SK-N-SH (cell line): Measurements from ENCODE around the gene DEAF1. TPM values are rescaled to one million over a fixed set of nuclear protein-coding genes. Genes with fewer than 3 reads are reported as not detected.

Experiments used
- CTCF ChIA-PET: fragments of 300-600, 350-600 bp; formaldehyde crosslinking; extraction: SDS; loops from one replicate; lab custom pipeline; 2021; lab: Yijun Ruan, JAX
- POLR2A ChIA-PET: fragments of 350-600 bp; sonication (Branson Sonifier 250); formaldehyde crosslinking; extraction: SDS; loops from one replicate; lab custom pipeline; 2020; ENCODE audit warnings: antibody characterized with exemption, inconsistent platforms; lab: Yijun Ruan, JAX
- DNase-seq: peaks from one replicate; pipeline ENCODE4 v3.0.0; 2012
- H2AFZ ChIP-seq: fragments of 200-600 bp; sonication (generic); 2 replicates; pipeline ENCODE4 v1.8.1; 2016; ENCODE audit warnings: antibody characterized with exemption, mild to moderate bottlenecking, low read depth
- H3F3A ChIP-seq: fragments of 200-600 bp; sonication (generic); replicated peaks from 2 replicates; pipeline ENCODE3; 2016; ENCODE audit warnings: antibody characterized with exemption, mild to moderate bottlenecking; ENCODE audit not compliant: insufficient read depth
- H3K27ac ChIP-seq, 2 experiments: fragments of 200-500 bp in 1 of 2; fragments of 200-600 bp in 1 of 2; sonication (Bioruptor generic) in 1 of 2; sonication (generic), shearing (Covaris generic) in 1 of 2; 2 replicates each; pipeline versions ENCODE4 v1.5.1 to v1.6.1; 2014 to 2016; ENCODE audit warnings: low read depth in 2 of 2, inconsistent platforms in 1 of 2, low read length in 1 of 2, mild to moderate bottlenecking in 1 of 2, mixed read lengths in 1 of 2
- H3K27me3 ChIP-seq: fragments of 200-600 bp; sonication (generic), shearing (Covaris generic); 2 replicates; pipeline ENCODE4 v1.6.1; 2016; ENCODE audit warnings: mixed run types; ENCODE audit not compliant: insufficient read depth
- H3K36me3 ChIP-seq, 2 experiments: fragments of 200-500 bp in 1 of 2; fragments of 200-600 bp in 1 of 2; sonication (Bioruptor generic) in 1 of 2; sonication (generic) in 1 of 2; replicated peaks in 1 of 2; 2 replicates each; pipeline versions ENCODE3 to v1.5.1; 2014 to 2016; ENCODE audit warnings: low read length in 1 of 2, mild to moderate bottlenecking in 1 of 2; ENCODE audit not compliant: insufficient read depth in 2 of 2, control insufficient read depth in 1 of 2
- H3K4me1 ChIP-seq, 2 experiments: fragments of 200-500 bp in 1 of 2; fragments of 200-600 bp in 1 of 2; sonication (Bioruptor generic) in 1 of 2; sonication (generic), shearing (Covaris generic) in 1 of 2; 2 replicates each; pipeline versions ENCODE4 v1.5.1 to v1.6.1; 2014 to 2016; ENCODE audit warnings: low read depth in 1 of 2, low read length in 1 of 2, mixed run types in 1 of 2; ENCODE audit not compliant: insufficient read depth in 2 of 2, control insufficient read depth in 1 of 2
- H3K4me2 ChIP-seq: fragments of 200-600 bp; sonication (generic), shearing (Covaris generic); 2 replicates; pipeline ENCODE4 v1.6.1; 2017; ENCODE audit warnings: mixed run types
- H3K4me3 ChIP-seq, 2 experiments: fragments of 200-500 bp in 1 of 2; fragments of 200-600 bp in 1 of 2; sonication (Bioruptor generic) in 1 of 2; sonication (generic), shearing (Covaris generic) in 1 of 2; 2 replicates each; pipeline versions ENCODE4 v1.5.1 to v1.8.1; 2014 to 2016; ENCODE audit warnings: low read depth in 2 of 2, inconsistent platforms in 1 of 2, low read length in 1 of 2, mild to moderate bottlenecking in 1 of 2, mixed read lengths in 1 of 2, moderate library complexity in 1 of 2
- H3K79me2 ChIP-seq: fragments of 200-600 bp; sonication (generic); 2 replicates; pipeline ENCODE4 v1.8.1; 2017; ENCODE audit warnings: mild to moderate bottlenecking; ENCODE audit not compliant: insufficient read depth
- H3K9ac ChIP-seq: fragments of 200-600 bp; sonication (generic); 2 replicates; pipeline ENCODE4 v1.6.1; 2017; ENCODE audit warnings: mixed run types
- H3K9me2 ChIP-seq: fragments of 200-600 bp; sonication (generic); 2 replicates; pipeline ENCODE4 v1.6.1; 2017; ENCODE audit warnings: mixed run types
- H3K9me3 ChIP-seq: fragments of 200-600 bp; sonication (generic); 2 replicates; pipeline ENCODE4 v1.6.1; 2017; ENCODE audit warnings: mixed run types, mild to moderate bottlenecking, moderate library complexity
- H4K20me1 ChIP-seq: fragments of 200-600 bp; sonication (generic); 2 replicates; pipeline ENCODE4 v1.6.1; 2017; ENCODE audit warnings: mild to moderate bottlenecking, mixed run types; ENCODE audit not compliant: insufficient read depth
- ELF1 ChIP-seq: IDR thresholded peaks from 2 replicates; pipeline ENCODE4 v1.4.0; 2012
- EP300 ChIP-seq, 2 experiments: IDR thresholded peaks; 2 replicates each; pipeline versions ENCODE4 v1.4.0 to v1.6.1; 2012; ENCODE audit warnings: borderline replicate concordance in 1 of 2, low read depth in 1 of 2, low read length in 1 of 2
- GABPA ChIP-seq: IDR thresholded peaks from 2 replicates; pipeline ENCODE4 v1.4.0; 2012; ENCODE audit warnings: low read depth, mild to moderate bottlenecking
- MXI1 ChIP-seq: IDR thresholded peaks from 2 replicates; pipeline ENCODE4 v1.6.1; 2012; ENCODE audit warnings: mild to moderate bottlenecking, low read depth, low read length, improper control_type of control experiment
- RAD21 ChIP-seq: IDR thresholded peaks from 2 replicates; pipeline ENCODE4 v1.6.1; 2012; ENCODE audit warnings: mild to moderate bottlenecking, low read length
- TAF1 ChIP-seq: IDR thresholded peaks from 2 replicates; pipeline ENCODE4 v1.6.1; 2012; ENCODE audit warnings: low read depth, mild to moderate bottlenecking, low read length, moderate library complexity, borderline replicate concordance
- TCF12 ChIP-seq: IDR thresholded peaks from 2 replicates; pipeline ENCODE4 v1.4.0; 2012
- TEAD4 ChIP-seq: IDR thresholded peaks from 2 replicates; pipeline ENCODE4 v1.4.0; 2012; ENCODE audit warnings: mild to moderate bottlenecking, borderline replicate concordance; ENCODE audit not compliant: insufficient read depth
- WGBS: methylation state at CpG from one replicate; pipeline ENCODE4 v1.1.6; 2017; ENCODE audit warnings: low lambda C conversion rate; 5-methylcytosine and 5-hydroxymethylcytosine counted together
- polyA plus RNA-seq, 3 experiments: library from polyadenylated mRNA; depleted of rRNA; stranded (reverse); fragments of >200 nt; gene quantifications; 2 replicates each; pipeline ENCODE4 v1.2.3, GENCODE V29; 2012
- TF ChIP-seq, protein P1 (sequence below): IDR thresholded peaks from 2 replicates; pipeline ENCODE4 v1.4.0; 2012; ENCODE audit warnings: low read depth
- TF ChIP-seq, protein P2 (sequence below): IDR thresholded peaks from 2 replicates; pipeline ENCODE4 v1.4.0; 2012; ENCODE audit warnings: low read depth, borderline replicate concordance
- TF ChIP-seq, protein P3 (sequence below): fragments of 150-350 bp; IDR thresholded peaks from 2 replicates; pipeline ENCODE4 v1.6.1; 2017; ENCODE audit warnings: antibody characterized with exemption, low read length, low read depth, borderline replicate concordance
- TF ChIP-seq, protein P4 (sequence below): IDR thresholded peaks from 2 replicates; pipeline ENCODE4; 2012

The DEAF1 gene
- polyA plus RNA-seq, 1 of the 3 experiments (the other 2 are of a cell fraction), result 40.6 TPM

DNA sequence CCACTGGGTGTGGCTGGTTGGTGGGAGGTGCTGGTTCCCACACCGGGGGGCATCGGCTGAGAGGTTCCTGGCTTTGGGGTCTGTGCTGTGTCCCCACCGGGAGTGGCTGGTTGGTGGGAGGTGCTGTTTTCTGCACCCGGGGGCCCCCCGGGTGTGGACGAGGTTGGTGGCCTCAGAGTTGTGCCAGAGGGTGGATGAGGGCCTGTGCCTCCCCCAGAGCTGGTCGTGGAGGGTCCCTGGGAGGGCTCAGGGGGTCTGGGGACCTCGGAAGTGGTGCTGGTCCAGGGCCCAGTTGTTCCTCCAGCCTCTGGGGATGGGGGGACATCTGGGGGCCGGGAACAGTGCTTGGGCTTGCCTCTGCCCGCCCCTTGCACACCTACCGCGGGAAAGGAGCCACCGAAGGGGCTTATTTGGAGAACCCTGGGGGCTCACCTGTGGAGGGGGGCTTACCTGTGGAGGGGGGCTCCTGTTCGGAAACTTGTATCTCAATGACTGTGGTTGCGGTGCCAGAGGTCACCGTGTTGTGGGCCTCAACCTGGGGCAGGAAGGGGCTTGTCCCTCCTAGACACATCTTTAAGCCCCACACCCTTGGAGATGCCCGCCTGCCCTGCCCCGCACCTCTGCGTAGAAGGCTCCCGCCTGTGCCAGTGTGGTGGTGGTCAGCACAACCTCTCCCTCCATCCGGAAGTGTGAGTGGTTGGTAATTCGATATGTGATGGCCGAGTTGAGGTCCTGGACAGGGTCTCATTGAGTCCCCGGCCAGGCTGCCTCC lies 76.0 kb downstream of the DEAF1 start:
- Histone ChIP-seq H3K9ac (no peak overlapping the region), H3K79me2 (peaks cover 5% of the 10 kb centered on the region; the same call in 1 of the 2 replicates), H3F3A (no peaks in the 10 kb centered on the region), H3K9me3 (no peaks in the 10 kb centered on the region), H2AFZ (no peak overlapping the region), H3K36me3 (peaks cover 0 to 5% of the 10 kb centered on the region in 2 experiments), H3K27ac (no peak overlapping the region), H4K20me1 (0 out of 2 replicates have a peak, but pooled peaks cover 13% of the 10 kb centered on the region), H3K4me1 (peaks cover 0 to 13% of the 10 kb centered on the region in 2 experiments; a peak in 1 of 4 replicates), H3K27me3 (no peaks in the 10 kb centered on the region), H3K4me2 (no peak overlapping the region), H3K9me2 (no peaks in the 10 kb centered on the region), H3K4me3 (no peak overlapping the region)
- no peak for DNase-seq
- TF ChIP-seq, protein P1, sequence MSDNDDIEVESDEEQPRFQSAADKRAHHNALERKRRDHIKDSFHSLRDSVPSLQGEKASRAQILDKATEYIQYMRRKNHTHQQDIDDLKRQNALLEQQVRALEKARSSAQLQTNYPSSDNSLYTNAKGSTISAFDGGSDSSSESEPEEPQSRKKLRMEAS, result no peak
- TF ChIP-seq EP300 (IDR thresholded peaks at IDR 0.05; ENCODE audit: borderline replicate concordance in 1 of 2, low read depth in 1 of 2, low read length in 1 of 2) (no peak), TCF12 (no peak), RAD21 (no peak), MXI1 (no peak), GABPA (no peak)
- TF ChIP-seq, protein P2, sequence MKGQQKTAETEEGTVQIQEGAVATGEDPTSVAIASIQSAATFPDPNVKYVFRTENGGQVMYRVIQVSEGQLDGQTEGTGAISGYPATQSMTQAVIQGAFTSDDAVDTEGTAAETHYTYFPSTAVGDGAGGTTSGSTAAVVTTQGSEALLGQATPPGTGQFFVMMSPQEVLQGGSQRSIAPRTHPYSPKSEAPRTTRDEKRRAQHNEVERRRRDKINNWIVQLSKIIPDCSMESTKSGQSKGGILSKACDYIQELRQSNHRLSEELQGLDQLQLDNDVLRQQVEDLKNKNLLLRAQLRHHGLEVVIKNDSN, result no peak
- TF ChIP-seq, protein P3, sequence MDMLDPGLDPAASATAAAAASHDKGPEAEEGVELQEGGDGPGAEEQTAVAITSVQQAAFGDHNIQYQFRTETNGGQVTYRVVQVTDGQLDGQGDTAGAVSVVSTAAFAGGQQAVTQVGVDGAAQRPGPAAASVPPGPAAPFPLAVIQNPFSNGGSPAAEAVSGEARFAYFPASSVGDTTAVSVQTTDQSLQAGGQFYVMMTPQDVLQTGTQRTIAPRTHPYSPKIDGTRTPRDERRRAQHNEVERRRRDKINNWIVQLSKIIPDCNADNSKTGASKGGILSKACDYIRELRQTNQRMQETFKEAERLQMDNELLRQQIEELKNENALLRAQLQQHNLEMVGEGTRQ, result no peak
- ChIA-PET CTCF (no interaction called here), POLR2A (no interaction called here)
- WGBS, result 100% methylated on average over 8 of the region's 24 CpGs

DNA sequence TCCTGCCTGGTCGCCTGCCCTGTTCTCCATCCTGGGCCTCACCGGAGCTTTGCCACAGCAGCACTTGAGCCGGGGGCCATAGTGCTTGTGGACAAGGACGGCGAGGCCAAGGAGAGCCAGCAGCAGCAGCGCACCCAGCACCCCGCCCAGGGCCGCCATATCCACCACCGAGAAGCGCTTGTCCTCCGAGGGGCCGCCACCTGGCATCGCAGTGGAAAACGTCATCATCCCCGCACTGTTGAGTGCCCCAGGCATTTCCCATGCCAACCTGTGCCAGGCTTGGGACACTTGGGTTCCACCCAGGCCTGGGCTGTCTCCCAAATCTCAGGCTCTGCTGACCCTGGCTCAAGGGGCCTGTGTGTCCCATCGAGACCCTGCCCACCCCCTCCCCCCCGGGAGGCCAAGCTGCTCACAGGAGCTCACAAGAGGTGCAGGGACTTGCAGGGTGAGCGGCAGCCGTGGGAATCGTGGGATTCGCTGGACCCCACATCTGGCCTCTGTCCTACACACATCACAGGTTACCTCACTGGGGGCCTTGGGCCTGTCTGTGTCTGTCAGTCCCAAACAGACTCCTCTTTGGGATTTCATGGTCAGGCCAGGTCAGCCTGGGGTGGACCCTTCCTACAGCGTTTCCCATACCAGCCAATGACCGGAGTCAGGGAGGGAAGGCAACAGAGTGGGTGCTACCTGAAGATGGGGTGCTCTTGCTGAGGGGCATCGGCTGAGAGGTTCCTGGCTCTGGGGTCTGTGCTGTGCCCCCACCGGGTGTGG lies 76.9 kb downstream of the DEAF1 start:
- WGBS, result 93% methylated on average over 18 of the region's 25 CpGs
- Histone ChIP-seq H3K27ac (no peak overlapping the region), H3K79me2 (peaks cover 5% of the 10 kb centered on the region; the same call in 1 of the 2 replicates), H4K20me1 (peaks cover 20% of the 10 kb centered on the region; the same call in 1 of the 2 replicates), H3K9me3 (no peaks in the 10 kb centered on the region), H3K4me1 (peaks cover 0 to 14% of the 10 kb centered on the region in 2 experiments; a peak in 1 of 4 replicates), H3K36me3 (peaks cover 0 to 7% of the 10 kb centered on the region in 2 experiments), H3K27me3 (no peaks in the 10 kb centered on the region), H3F3A (no peaks in the 10 kb centered on the region), H3K9ac (no peak overlapping the region), H3K4me3 (no peak overlapping the region), H3K4me2 (no peak overlapping the region), H3K9me2 (no peaks in the 10 kb centered on the region), H2AFZ (no peak overlapping the region)
- ChIA-PET POLR2A (no interaction called here), CTCF (no interaction called here)
- TF ChIP-seq TAF1 (no peak), ELF1 (no peak), TEAD4 (no peak)
- TF ChIP-seq, protein P4, sequence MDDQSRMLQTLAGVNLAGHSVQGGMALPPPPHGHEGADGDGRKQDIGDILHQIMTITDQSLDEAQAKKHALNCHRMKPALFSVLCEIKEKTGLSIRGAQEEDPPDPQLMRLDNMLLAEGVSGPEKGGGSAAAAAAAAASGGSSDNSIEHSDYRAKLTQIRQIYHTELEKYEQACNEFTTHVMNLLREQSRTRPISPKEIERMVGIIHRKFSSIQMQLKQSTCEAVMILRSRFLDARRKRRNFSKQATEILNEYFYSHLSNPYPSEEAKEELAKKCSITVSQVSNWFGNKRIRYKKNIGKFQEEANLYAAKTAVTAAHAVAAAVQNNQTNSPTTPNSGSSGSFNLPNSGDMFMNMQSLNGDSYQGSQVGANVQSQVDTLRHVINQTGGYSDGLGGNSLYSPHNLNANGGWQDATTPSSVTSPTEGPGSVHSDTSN, result no peak
- DNase-seq, result no peak
